ENCODE data around the gene VWA5A. TPM values are rescaled to one million over a fixed set of nuclear protein-coding genes. Genes with fewer than 3 reads are reported as not detected.

Gene VWA5A
- total and polyA plus RNA-seq, 9 of the 15 experiments (the other 6 are each of a cell fraction or from before 2014, with no cell fraction given) = 4.6 to 19.7 (median 6.9) TPM

DNA sequence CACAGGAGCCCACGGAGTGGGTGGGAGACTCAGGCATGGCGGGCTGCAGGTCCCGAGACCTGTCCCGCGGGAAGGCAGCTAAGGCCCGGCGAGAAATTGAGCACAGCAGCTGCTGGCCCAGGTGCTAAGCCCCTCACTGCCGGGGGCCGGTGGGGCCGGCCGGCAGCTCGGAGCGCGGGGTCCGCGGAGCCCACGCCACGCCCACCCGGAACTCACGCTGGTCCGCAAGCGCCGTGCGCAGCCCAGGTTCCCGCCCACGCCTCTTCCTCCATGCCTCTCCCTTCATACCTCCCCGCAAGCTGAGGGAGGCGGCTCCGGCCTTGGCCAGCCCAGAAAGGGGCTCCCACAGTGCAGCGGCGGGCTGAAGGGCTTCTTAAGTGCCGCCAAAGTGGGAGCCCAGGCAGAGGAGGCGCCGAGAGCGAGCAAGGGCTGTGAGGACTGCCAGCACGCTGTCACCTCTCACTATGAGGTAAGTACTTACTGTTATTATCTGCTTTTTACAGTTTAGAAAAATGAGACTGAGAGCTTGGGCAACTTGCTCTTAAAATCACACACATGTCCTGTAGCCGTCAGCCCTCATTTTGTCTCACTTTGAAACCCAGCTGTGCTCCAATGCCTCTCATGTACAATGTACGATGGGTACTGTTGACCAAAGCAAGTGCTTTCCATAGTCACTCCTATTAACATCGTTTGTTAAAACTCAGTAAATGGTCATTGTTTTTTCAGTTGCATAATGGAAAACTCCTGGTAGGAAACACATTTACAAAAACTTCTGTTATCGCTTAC is 55.7 kb downstream of the VWA5A start (continued):
- TF ChIP-seq, protein P1, sequence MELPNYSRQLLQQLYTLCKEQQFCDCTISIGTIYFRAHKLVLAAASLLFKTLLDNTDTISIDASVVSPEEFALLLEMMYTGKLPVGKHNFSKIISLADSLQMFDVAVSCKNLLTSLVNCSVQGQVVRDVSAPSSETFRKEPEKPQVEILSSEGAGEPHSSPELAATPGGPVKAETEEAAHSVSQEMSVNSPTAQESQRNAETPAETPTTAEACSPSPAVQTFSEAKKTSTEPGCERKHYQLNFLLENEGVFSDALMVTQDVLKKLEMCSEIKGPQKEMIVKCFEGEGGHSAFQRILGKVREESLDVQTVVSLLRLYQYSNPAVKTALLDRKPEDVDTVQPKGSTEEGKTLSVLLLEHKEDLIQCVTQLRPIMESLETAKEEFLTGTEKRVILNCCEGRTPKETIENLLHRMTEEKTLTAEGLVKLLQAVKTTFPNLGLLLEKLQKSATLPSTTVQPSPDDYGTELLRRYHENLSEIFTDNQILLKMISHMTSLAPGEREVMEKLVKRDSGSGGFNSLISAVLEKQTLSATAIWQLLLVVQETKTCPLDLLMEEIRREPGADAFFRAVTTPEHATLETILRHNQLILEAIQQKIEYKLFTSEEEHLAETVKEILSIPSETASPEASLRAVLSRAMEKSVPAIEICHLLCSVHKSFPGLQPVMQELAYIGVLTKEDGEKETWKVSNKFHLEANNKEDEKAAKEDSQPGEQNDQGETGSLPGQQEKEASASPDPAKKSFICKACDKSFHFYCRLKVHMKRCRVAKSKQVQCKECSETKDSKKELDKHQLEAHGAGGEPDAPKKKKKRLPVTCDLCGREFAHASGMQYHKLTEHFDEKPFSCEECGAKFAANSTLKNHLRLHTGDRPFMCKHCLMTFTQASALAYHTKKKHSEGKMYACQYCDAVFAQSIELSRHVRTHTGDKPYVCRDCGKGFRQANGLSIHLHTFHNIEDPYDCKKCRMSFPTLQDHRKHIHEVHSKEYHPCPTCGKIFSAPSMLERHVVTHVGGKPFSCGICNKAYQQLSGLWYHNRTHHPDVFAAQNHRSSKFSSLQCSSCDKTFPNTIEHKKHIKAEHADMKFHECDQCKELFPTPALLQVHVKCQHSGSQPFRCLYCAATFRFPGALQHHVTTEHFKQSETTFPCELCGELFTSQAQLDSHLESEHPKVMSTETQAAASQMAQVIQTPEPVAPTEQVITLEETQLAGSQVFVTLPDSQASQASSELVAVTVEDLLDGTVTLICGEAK (IDR thresholded peaks at IDR 0.05) = 0 out of 2 replicates have a peak, but pooled peaks have one; percentile 26
- TF ChIP-seq, protein P1 (CRISPR knock-in tag; IDR thresholded peaks at IDR 0.05) = no peak
- TF ChIP-seq, protein P2, sequence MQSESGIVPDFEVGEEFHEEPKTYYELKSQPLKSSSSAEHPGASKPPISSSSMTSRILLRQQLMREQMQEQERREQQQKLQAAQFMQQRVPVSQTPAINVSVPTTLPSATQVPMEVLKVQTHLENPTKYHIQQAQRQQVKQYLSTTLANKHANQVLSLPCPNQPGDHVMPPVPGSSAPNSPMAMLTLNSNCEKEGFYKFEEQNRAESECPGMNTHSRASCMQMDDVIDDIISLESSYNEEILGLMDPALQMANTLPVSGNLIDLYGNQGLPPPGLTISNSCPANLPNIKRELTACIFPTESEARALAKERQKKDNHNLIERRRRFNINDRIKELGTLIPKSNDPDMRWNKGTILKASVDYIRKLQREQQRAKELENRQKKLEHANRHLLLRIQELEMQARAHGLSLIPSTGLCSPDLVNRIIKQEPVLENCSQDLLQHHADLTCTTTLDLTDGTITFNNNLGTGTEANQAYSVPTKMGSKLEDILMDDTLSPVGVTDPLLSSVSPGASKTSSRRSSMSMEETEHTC (IDR thresholded peaks at IDR 0.05) = no peak
- TF ChIP-seq, protein P3, sequence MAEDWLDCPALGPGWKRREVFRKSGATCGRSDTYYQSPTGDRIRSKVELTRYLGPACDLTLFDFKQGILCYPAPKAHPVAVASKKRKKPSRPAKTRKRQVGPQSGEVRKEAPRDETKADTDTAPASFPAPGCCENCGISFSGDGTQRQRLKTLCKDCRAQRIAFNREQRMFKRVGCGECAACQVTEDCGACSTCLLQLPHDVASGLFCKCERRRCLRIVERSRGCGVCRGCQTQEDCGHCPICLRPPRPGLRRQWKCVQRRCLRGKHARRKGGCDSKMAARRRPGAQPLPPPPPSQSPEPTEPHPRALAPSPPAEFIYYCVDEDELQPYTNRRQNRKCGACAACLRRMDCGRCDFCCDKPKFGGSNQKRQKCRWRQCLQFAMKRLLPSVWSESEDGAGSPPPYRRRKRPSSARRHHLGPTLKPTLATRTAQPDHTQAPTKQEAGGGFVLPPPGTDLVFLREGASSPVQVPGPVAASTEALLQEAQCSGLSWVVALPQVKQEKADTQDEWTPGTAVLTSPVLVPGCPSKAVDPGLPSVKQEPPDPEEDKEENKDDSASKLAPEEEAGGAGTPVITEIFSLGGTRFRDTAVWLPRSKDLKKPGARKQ (CRISPR knock-in tag; IDR thresholded peaks at IDR 0.05) = no peak
- TF ChIP-seq NBN (IDR thresholded peaks at IDR 0.05; ENCODE audit: low read depth) (peak; percentile 86; the same call in 1 of the 2 replicates), ETV1 (tag; conservative IDR thresholded peaks at IDR 0.05; ENCODE audit: low read depth) (peak; percentile 15; the same call in 1 of the 2 replicates), L3MBTL2 (IDR thresholded peaks at IDR 0.05) (peak; percentile 76), POLR2AphosphoS5 (IDR thresholded peaks at IDR 0.05; ENCODE audit: control insufficient read depth, insufficient read depth, low read depth, low read length) (peak; percentile 57; the same call in 1 of the 2 replicates)
- TF ChIP-seq, protein P4, sequence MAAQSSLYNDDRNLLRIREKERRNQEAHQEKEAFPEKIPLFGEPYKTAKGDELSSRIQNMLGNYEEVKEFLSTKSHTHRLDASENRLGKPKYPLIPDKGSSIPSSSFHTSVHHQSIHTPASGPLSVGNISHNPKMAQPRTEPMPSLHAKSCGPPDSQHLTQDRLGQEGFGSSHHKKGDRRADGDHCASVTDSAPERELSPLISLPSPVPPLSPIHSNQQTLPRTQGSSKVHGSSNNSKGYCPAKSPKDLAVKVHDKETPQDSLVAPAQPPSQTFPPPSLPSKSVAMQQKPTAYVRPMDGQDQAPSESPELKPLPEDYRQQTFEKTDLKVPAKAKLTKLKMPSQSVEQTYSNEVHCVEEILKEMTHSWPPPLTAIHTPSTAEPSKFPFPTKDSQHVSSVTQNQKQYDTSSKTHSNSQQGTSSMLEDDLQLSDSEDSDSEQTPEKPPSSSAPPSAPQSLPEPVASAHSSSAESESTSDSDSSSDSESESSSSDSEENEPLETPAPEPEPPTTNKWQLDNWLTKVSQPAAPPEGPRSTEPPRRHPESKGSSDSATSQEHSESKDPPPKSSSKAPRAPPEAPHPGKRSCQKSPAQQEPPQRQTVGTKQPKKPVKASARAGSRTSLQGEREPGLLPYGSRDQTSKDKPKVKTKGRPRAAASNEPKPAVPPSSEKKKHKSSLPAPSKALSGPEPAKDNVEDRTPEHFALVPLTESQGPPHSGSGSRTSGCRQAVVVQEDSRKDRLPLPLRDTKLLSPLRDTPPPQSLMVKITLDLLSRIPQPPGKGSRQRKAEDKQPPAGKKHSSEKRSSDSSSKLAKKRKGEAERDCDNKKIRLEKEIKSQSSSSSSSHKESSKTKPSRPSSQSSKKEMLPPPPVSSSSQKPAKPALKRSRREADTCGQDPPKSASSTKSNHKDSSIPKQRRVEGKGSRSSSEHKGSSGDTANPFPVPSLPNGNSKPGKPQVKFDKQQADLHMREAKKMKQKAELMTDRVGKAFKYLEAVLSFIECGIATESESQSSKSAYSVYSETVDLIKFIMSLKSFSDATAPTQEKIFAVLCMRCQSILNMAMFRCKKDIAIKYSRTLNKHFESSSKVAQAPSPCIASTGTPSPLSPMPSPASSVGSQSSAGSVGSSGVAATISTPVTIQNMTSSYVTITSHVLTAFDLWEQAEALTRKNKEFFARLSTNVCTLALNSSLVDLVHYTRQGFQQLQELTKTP (IDR thresholded peaks at IDR 0.05; ENCODE audit: low read depth in 1 of 2, partially characterized antibody in 2 of 2) = peak in 1 of 2 experiments; percentile 69

Measured in K562 (cell line).